GM12874 (cell line): Measurements from ENCODE around the gene MPPED2.

Source experiments
- TF ChIP-seq, protein P1 (sequence below): IDR thresholded peaks from 2 replicates; pipeline ENCODE4 v1.5.1; 2011; ENCODE audit warnings: low read depth, mild to moderate bottlenecking, control low read depth, low read length, moderate library complexity; ENCODE audit not compliant: insufficient read depth

Gene MPPED2

GRCh38 chr11:30420233-30420787 lies 165.8 kb downstream of the MPPED2 start:
- TF ChIP-seq, protein P1, sequence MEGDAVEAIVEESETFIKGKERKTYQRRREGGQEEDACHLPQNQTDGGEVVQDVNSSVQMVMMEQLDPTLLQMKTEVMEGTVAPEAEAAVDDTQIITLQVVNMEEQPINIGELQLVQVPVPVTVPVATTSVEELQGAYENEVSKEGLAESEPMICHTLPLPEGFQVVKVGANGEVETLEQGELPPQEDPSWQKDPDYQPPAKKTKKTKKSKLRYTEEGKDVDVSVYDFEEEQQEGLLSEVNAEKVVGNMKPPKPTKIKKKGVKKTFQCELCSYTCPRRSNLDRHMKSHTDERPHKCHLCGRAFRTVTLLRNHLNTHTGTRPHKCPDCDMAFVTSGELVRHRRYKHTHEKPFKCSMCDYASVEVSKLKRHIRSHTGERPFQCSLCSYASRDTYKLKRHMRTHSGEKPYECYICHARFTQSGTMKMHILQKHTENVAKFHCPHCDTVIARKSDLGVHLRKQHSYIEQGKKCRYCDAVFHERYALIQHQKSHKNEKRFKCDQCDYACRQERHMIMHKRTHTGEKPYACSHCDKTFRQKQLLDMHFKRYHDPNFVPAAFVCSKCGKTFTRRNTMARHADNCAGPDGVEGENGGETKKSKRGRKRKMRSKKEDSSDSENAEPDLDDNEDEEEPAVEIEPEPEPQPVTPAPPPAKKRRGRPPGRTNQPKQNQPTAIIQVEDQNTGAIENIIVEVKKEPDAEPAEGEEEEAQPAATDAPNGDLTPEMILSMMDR = no peak

DNA sequence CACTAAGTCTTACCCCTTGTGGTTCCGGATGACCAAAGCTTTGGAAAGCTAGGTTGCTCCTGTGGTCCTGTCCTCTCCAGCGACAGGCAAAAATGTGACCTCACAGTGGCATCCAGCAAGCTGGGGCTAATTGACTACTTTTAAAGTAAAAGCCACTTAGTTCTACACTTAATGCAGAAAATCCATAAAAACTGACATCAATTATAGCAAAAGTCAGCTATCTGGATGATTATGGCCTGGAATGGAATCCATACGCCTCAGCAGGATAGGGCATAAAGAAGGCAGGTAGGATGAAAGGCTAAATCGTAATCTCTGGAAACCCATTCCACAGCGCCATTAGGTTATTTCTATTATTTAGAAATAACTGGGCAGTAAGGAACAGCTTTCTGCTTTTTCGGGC lies 171.3 kb downstream of the MPPED2 start:
- TF ChIP-seq, protein P1 = no peak

GRCh38 chr11:30414244-30414643 lies 171.9 kb downstream of the MPPED2 start:
- TF ChIP-seq, protein P1 = no peak

- TF ChIP-seq, protein P1 = no peak
Observed at GRCh38 chr11:30412509-30412908, 173.6 kb downstream of the MPPED2 start.

- TF ChIP-seq, protein P1 = no peak
Observed at GRCh38 chr11:30411383-30411782, 174.8 kb downstream of the MPPED2 start.

DNA sequence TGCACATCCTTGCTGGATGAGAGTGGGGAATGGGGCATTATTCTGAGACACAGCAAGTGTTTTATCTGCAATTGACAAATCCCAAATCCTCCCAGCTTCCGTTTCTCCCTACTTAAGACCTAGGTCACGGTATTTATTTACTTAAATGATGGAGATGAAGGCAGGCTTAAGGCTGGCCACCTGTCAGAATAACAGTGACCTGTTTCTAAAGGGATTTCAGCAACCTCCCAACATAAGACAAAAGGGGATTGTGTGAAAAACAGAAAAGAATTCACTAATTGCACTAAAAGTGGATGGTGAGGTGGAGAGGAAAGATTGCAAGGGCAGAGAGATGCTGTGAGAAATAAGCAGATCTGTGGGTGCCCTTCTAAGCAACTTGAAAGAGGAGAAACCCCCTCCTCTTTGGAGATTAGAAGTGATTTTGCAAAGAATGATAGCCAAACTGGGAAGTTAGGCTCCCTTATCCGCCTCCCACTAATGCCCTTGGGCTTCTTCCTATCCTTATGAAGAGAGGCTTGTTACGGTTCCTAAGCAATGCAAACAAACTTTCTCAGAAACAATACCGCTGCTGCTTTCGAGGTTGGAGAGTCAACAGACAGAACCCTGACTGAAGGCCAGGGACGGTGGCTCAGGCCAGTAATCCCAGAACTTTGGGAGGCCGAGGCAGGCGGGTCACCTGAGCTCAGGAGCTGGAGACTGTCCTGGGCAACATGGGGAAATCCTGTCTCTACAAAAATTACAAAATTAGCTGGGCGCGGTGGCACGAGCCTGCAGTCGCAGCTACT lies 179.0 kb downstream of the MPPED2 start:
- TF ChIP-seq, protein P1 = no peak

DNA sequence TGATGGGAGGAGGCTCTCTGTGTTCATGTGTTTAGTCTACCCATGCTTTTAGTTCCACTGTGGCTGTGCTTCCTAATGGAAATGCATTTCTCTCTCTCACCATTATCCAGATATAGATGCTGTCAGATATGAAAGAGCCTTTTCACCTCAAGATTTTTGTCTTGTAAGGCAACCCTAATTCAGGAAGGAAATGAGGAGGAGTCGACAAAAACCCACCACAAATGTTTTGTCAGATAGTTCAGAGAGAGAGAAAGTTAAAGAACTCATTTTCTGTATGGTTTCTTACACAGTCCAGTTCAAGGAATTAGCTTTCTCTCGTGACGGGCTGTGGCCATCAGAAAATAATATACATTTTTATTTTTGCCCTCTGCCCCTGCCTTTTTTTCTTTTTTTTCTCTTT lies 180.8 kb downstream of the MPPED2 start:
- TF ChIP-seq, protein P1 = no peak
